GM21528 (cell line): ENCODE measurements around the gene PPP2R3C.
"Not testable (repeated sequence)": the region's sequence is repeated elsewhere in the genome, so short reads cannot be mapped to it uniquely, and the experiment has no call there.

ENCODE experiments used
- ATAC-seq: cut with Tn5 transposase; IDR thresholded peaks from one replicate; pipeline ENCODE4 v1.9.1; 2021; ENCODE audit warnings: mild to moderate bottlenecking, moderate library complexity; ENCODE audit not compliant: unreplicated experiment, low FRiP score

Gene PPP2R3C

GRCh38 chr14:35133542-35134328, 11.9 kb upstream of the PPP2R3C start:
- ATAC-seq: no peak

- ATAC-seq: no peak
Measured at GRCh38 chr14:35124127-35124526, 2.3 kb upstream of the PPP2R3C start.

DNA sequence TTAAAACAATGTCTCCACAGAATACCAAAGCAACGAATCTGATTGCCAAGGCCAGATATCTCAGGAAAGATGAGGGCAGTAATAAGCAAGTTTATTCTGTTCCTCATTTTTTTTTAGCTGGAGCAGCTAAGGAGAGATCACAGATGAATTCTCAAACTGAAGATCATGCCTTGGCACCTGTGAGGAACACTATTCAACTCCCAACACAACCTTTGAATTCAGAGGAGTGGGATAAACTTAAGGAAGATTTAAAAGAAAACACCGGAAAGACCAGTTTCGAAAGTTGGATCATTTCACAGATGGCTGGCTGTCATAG, 1.6 kb upstream of the PPP2R3C start:
- ATAC-seq: no peak

DNA sequence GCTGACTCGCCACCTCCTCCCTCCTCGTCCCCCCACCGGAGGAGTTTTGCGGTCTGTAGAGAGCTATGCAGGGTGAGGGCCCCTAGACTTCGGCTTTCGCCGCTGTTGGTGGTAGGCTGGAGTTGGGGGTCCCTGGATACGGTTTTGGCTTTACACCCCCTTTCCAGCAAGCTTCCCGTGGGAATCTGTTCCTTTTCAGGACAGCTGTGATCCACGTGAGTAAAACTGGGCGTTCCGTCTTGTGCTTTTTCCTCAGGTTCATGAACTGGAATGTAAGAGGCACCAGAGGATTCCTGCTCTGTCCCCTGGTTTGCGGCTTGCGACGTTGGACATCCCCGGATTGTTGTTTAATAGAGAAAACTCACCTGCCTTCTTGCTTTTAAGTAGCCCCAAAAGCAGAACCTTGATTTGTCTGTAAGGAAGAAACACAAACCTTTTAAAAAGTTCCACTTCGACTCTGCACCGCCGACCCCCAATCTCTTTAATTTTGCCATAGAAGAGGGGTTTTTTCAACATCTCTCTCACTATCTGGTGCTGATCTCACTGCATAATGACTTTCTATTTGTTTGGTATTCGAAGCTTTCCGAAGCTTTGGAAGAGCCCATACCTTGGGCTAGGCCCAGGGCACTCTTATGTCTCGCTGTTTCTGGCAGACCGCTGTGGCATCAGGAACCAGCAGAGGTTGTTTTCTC, 1.1 kb upstream of the PPP2R3C start:
- no peak for ATAC-seq

GRCh38 chr14:35121026-35121886, 534 bp downstream of the PPP2R3C start:
- ATAC-seq: peak; percentile 2

DNA sequence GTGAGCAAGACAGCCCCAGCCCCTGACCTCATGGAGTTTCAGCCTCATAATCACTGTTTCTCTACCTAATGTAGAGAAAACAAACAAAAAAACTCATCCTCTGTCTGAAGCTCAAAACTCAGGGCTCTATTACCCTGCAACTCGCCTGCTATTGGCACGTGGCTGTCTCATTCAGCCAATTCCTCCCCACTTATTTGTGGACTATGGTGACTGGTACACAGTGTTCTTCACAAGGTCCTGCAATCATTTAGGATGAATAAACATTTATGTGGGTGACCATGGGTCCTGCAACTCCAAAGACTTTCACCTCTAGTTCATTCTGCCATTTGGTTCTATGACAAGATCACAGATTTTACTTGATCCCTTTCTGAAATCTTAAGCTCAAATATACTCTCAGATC, 4.7 kb downstream of the PPP2R3C start:
- ATAC-seq: no peak

DNA sequence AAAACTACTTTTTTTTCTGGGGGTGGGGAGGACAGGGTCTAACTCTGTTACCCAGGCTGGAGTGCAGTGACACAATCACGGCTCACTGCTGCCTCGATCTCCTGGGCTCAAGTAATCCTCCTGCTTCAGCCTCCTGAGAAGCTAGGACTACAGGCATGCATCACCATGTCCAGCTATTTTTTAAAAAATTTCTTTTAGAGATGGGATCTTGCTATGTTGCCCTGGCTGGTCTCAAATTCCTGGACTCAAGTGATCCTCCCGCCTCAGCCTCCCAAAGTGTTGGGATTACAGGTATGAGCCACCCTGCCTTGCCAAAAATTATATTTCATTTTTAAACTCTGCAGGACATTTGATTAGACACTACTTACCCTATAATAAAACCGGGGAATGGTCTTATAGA, 5.5 kb downstream of the PPP2R3C start:
- ATAC-seq: no peak

- no peak for ATAC-seq
Measured at GRCh38 chr14:35114036-35114435, 7.8 kb downstream of the PPP2R3C start.

DNA sequence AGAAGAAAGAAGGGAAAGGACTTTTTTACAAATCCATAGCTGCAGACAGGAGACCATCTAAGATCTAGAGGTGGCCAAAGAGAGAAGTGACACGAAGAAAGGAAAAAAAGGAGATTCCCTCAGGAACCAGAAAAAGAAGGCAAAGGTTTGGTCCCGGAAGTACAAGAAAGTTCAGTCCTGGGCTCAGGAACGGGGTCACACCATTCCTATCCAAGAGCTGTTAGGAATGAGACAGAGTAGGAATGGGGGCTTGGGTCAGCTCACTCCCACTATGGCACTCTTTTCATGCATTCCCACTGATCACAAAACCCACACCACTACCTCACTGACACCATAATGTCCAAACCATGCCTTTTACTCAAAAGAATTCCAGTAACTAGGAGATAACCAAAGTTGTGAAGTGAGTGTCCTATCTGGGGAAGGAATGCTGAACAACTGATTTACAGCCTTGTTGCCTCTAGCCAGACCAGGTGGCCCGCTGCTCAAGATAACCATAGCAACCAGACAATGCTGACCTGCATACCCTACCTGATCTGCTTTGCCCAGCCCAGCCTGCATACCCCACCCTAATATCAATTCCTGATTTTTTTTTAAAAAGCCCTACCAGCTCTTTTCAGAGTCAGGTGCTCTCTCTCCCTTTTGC, 8.4 kb downstream of the PPP2R3C start:
- no peak for ATAC-seq

DNA sequence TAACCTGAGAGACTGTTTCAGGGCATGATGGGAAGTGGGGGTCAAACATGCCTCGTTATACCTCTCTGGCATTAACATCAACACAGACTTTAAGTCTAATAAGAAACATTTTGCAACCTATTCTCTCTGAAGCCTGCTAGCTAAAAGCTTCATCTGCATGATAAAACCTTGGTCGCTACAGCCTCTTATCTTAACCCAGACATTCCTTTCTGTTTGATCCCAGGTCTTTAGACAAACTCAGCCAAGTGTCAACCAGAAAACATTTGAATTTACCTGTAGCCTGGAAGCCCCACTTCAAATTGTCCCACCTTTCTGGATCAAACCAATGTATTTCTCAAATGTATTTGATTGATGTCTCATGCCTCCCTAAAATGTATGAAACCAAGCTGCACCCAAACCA, 9.1 kb downstream of the PPP2R3C start:
- no peak for ATAC-seq

GRCh38 chr14:35107866-35108265, 13.9 kb downstream of the PPP2R3C start:
- no peak for ATAC-seq

GRCh38 chr14:35094645-35095044, 27.1 kb downstream of the PPP2R3C start:
- ATAC-seq: not testable (repeated sequence)

DNA sequence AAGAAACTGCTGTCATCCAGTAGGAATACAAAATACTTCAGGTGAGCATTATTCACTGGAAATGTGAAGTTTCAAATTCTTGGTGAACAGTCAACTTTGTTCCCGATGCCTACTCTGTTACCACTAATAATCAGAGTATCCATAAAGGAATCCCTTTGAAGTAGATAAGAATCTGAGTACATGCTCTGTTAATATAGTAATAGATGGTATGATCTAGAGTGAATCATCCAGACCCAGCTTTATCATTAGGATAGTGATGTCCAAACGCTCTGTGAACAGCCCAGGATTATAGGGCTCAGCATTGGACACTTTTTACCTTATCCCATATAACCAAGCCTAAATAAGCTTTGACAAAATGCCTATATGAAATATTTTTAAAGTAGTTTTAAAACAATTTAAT, 33.3 kb downstream of the PPP2R3C start:
- no peak for ATAC-seq

- ATAC-seq: no peak
Measured at GRCh38 chr14:35085441-35085840, 36.3 kb downstream of the PPP2R3C start.

GRCh38 chr14:35083530-35084150, 38.1 kb downstream of the PPP2R3C start:
- ATAC-seq: no peak

GRCh38 chr14:35079742-35080141, 42.0 kb downstream of the PPP2R3C start:
- no peak for ATAC-seq

DNA sequence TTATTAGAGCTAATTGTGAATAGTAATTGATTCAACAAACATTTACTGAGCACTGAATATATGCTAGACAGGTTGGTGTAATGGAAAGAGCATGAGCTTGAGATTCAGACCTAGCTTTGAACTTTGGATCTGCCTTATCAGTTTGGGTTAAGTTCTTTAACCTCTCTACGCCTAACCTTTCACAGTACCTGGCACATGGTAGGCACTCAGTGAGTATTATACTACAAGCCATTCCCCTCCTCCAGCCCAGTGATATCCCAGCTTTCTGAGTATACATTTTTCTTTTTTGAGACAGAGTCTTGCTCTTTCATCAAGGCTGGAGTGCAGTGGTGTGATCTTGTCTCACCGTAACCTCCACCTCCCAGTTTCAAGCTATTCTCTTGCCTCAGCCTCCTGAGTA, 43.7 kb downstream of the PPP2R3C start:
- no peak for ATAC-seq

DNA sequence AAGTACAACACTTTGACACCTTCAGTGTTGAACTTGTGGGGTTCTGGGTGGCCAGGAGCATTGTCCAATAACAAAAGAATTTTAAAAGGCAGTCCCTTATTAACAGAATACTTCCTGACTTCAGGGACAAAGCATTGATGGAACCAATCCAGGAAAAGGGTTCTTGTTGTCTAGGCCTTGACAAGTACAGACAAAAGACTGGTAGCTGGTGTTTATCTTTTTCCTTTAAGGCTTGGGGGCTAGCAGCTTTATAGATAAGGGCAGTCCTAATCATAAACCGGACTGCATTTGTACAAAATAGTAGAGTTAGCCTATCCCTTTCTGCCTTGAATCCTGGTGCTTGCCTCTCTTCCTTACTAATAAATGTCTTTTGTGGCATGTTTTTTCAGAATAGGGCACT, 48.3 kb downstream of the PPP2R3C start:
- no peak for ATAC-seq

GRCh38 chr14:35072226-35072625, 49.6 kb downstream of the PPP2R3C start:
- no peak for ATAC-seq

- no peak for ATAC-seq
Measured at GRCh38 chr14:35068238-35069012, 53.4 kb downstream of the PPP2R3C start.
